SW480 (cell line): ENCODE data around the gene PIEZO1.
"Not testable (repeated sequence)": the region's sequence is repeated elsewhere in the genome, so short reads cannot be mapped to it uniquely, and the experiment has no call there.

Source experiments
- DNase-seq: peaks from one replicate; pipeline ENCODE4 v3.0.0-alpha.2; 2016; ENCODE audit warnings: low spot score

The PIEZO1 gene

DNA sequence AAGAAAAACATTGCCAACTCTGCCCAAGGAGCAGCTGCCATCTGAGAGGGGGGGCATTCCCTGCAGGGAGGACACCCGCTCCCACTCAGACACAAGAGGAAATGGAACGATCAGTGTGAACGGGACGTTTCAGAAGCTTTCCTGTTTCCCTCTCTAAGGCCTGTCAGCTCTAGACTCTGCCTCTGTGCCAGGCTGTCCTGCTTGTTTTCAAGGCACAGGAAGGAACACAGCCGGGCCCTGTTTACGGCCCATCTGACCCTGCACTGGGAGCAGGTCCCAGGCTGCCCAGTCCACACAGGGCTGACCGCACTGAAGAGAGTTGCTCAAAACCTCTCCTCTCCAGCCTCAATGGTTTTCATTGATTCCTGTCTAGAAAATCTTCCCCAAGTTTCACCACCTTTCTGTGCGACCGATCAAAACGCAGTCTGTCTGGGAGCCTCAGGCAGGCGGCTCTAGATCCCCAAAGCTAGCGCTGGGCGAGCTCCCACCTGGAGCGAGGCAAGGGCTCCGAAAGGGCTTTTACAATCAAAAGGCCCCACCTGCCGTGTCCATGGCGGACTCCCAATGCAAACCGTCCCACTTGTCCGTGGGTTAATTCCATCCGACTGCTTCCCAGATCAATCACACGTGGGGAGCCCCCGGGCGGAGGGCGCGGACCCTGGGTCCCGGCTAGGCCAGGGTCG is 1.5 kb downstream of the PIEZO1 start:
- DNase-seq = no peak

GRCh38 chr16:88782454-88783390 is 2.3 kb downstream of the PIEZO1 start:
- DNase-seq = no peak

DNA sequence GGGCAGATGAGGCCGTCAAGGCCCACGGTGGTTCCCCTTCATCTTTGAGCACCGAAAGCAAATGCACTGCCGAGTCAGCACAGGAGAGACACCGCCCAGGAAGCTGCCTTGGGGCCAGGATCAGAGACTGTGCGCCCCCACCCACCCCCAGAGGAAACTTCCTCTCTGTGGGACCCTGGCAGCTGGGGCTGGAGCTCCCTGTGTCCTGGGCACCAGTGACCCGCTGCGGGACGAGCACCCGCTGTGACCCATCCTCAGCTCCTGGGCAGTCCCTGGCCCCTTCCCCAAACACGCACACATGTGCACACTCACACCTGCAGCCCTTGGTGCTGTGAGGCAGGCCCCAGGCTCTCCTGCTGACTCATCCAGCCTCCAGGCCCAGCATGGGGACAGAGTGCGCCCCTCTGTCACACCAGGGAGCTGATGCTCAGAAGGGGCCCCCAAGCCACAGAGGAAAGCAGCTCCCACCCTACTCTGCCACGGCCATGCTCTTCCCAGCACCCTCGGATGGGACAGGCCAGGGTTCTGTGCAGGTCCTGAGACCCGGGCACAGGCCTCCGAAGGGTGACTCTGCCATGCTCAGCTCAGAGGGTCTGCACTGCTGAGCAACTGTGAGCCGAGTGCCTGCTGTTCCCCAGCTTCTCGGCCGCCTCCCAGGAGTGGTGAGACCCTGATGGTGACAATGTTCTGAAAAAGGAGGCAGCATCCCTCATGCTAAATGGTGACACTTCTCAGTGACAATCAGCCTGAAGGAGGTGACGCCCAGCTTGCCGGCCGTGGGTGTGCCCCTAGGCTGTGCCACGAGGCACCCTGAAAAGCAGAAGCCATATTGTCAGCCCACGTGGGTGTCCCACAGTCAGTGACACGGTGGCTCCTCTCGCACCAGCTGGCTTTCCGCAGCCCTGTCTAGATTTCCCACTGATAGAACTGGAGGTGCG is 3.6 kb downstream of the PIEZO1 start:
- no peak for DNase-seq

GRCh38 chr16:88780142-88781062 is 4.6 kb downstream of the PIEZO1 start:
- DNase-seq = no peak

DNA sequence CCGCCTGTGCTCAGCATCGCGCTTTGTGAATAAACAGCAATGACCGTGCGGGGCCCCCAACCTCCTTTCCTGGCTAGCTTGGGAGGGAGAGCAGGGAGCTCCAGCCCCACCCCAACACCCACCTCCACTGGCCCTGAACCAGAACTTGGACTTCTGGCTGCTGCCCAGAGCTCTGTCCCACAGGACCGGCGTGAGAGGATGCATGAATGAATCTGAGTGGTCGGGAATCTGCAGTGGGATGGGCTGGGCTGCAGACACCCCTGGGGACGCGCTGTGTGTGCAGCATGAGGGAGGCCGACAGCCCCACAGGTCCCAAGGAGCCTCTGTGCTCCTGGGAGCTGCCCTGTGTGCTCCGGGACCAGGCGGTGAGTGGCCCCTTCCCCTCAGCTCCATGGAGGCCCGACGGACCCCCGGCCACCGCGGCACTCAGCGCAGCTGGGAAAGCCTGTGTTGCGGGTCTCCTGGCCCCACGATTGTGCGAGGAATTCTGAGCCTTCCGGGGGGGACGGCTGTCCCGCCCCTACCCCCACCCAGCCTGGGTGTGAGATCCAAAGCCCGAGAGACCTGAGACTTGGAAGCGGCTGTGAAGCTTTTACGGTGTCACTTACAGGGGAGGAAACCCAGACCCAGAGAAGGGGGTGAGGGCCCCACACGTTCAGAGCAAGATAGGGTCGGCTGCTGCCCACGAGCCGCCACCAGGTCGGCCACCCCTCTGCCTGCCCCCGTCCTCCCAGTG is 5.4 kb downstream of the PIEZO1 start:
- DNase-seq = no peak

- no peak for DNase-seq
Observed at GRCh38 chr16:88778541-88779065, 6.4 kb downstream of the PIEZO1 start.

GRCh38 chr16:88778271-88778525 is 6.8 kb downstream of the PIEZO1 start:
- no peak for DNase-seq

- no peak for DNase-seq
Observed at GRCh38 chr16:88777471-88778270, 7.3 kb downstream of the PIEZO1 start.

DNA sequence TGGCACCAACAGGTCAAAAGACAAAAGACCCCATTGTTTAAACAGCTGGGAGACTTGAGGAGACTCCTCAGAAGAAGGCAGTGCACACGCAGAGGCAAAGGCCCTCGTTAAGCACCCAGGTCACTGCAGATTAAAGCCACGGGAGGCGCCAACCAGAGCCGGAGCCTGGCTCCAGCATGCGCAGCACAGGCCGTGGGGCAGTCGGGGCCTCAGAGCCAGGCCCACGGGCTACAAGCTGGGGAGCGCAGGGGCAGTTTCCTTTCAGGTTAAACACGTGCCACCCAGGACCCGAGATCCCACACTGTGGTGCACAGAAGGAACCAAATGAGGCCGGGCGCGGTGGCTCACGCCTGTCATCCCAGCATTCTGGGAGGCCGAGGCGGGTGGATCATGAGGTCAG is 9.2 kb downstream of the PIEZO1 start:
- DNase-seq = no peak

- DNase-seq = no peak
Observed at GRCh38 chr16:88774544-88775393, 10.3 kb downstream of the PIEZO1 start.

DNA sequence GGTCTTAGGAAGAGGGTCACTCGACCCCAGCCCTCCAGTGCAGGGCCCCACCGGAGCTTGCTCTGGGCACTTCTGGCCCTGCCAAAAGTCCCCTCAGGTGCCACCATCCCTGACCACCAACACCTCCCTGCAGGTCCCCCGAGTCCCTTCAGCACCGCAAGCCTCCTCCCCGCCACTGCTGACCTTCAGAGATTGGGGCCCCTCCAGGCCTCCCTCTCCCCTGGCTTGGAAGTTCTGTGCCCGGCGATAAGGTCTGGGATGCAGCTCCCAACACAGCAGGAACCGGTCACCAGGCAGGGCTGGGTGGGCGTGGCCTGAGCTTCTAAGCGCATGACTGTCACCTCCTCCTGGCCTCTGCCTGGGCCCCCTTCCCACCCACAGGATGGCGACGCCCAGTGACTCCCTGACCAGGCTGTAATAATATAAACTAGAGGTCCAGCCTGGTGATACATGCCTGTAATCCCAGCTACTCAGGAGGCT is 11.2 kb downstream of the PIEZO1 start:
- peak; percentile 71 for DNase-seq

DNA sequence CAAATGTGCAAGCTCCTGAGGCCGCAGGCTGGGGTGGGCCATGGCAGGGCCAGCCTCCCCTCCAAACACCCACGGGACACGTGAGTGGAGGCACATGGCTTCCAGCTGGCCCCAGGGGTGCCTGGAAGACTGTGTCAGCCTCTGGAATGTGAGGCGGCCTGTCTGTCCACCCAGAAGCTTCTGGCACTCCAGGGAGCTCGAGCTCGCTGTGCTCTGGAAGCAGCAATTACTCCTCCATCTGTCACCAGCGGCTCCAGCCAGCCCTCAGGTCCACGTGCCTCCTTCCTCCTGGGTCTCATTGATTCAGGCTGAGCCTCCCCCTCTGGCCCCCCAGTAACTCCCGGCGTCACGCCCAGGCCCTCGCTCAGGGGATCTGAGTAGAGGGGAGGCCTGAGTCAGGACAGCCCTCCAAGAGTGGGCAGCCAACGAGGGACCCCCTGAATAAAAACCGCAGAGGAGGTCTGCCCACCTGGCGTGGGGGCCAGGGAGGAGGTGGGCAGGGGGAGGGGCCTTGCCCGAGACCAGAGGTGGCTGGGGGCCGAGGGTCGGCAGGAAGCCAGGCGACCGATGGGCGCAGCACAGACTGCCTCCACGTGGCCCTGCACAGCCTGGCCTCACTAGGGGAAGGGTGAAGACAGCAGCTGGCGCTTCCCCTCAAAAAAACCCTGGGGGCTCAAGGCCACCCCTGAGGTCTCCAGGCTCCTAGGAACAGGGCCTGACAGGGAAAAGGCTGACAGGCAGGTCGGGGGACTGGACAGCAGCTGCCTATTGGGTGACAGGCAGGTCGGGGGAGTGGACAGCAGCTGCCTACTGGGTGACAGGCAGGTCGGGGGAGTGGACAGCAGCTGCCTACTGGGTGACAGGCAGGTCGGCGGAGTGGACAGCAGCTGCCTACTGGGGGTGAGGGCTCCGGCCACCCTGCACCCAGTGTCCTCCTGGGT is 11.9 kb downstream of the PIEZO1 start:
- no peak for DNase-seq

GRCh38 chr16:88771781-88772180 is 13.2 kb downstream of the PIEZO1 start:
- not testable (repeated sequence) for DNase-seq

DNA sequence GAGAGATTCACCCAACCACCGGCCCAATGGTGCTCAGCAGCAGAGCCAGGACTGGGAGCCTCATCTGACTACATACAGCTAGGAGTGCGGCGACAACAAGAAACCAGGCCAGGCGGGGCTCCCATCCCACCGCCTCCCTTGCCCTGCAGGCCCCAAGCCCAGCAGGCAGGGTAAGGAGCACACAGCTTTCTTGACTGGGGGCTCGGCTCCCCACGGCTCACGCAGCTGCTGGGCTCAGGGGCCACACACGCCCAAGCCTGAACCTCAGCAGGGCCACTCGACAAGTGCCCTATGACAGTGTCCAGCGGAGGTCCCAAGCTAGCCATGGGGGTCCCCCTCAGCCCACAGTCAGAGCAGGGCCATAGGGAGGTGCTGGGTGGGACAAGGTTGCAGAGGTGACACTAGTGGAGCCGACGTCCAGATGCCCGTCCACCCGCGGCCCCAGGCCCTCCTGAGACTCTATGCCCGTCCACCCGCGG is 13.7 kb downstream of the PIEZO1 start:
- DNase-seq = no peak

DNA sequence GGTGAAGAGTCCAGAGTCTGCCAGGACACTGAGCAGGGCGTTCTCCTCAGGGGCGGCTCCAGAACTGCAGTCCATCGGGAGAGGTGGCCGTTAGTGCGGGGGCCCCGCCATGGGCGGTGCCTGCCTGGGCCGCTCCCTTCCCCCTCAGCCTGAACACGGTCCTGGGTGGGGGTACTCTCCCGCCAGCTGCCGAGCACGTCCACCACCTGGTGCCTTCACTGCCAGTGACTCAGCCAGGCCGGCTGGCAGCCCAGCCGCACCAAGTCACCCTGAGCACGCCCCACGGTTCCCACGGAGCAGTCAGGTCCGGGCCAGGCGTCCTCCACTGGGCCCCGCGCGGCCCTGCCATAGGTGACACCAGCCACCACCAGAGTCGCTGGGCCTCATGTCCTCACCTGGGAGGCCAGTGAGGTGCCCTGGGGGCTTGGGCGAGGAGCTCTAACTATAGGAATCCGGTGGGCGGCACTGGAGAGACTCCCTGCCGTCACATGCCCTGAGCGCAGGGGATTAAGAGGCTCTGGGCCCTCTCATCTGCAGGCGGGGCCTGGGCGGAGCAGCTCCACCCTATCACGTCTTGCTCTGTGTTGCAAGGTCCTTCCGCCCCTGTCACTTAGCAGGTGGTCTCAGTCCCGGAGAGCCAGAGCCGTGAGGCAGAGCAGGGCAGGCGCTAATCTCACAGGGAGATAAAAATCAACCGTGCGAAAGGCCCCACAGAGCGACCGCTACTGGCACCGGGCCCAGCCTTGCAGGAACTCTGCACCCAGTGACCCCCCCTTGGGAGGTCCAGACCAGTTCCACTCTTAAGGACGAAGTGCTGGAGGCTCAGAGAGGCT is 14.3 kb downstream of the PIEZO1 start:
- peak; percentile 82 for DNase-seq
